HepG2 (cell line): ENCODE measurements around the gene TK1. TPM values are rescaled to one million over a fixed set of nuclear protein-coding genes. Genes with fewer than 3 reads are reported as not detected.
A peak's percentile ranks its signal among the peaks of the same experiment; 100 is the strongest.

Source experiments
- ATAC-seq: fragments of 200-7000 bp; cut with Tn5 transposase; 3 replicates; pipeline ENCODE4 v1.9.1; 2020; ENCODE audit warnings: mild to moderate bottlenecking, moderate library complexity
- BruUV-seq: library from RNA; stranded (reverse); fragments of 400-500 nt; replicated peaks from 2 replicates; lab custom pipeline; 2021; lab: Mats Ljungman, UMichigan
- CTCF ChIA-PET: fragments of 300-600 bp; formaldehyde crosslinking; extraction: SDS; loops from one replicate; lab custom pipeline; 2021; ENCODE audit warnings: low total read pairs, inconsistent platforms, low intra/inter-chr PET ratio; lab: Yijun Ruan, JAX
- POLR2A ChIA-PET: fragments of 350-600 bp; sonication (Branson Sonifier 250); formaldehyde crosslinking; loops from one replicate; lab custom pipeline; 2020; ENCODE audit warnings: antibody characterized with exemption, inconsistent platforms; lab: Yijun Ruan, JAX
- DNase-seq: peaks from one replicate; pipeline ENCODE4 v3.0.0-alpha.2; 2015; ENCODE audit warnings: low spot score
- FAIRE-seq: peaks from 3 replicates; lab custom pipeline; 2011; peaks lifted over from hg19 to GRCh38; lab: Jason Lieb, UNC
- H2AFZ ChIP-seq: one replicate; pipeline ENCODE4 v1.6.1; 2011; ENCODE audit warnings: low read length, inconsistent platforms
- H3K27ac ChIP-seq: fragments of 300-600 bp; 3 replicates; pipeline ENCODE4 v1.8.0; 2011; ENCODE audit warnings: mixed run types, mild to moderate bottlenecking, mixed read lengths, low read length, inconsistent platforms; ENCODE audit not compliant: insufficient read depth; ENCODE audit errors: extremely low read length
- H3K27me3 ChIP-seq, 2 experiments: fragments of 200-600 bp in 1 of 2; 2 replicates in 1 of 2; 3 replicates in 1 of 2; pipeline versions ENCODE4 v1.6.0 to v1.8.0; 2011; ENCODE audit warnings: low read length in 2 of 2, mild to moderate bottlenecking in 2 of 2, moderate library complexity in 2 of 2, inconsistent platforms in 1 of 2; ENCODE audit not compliant: insufficient read depth in 2 of 2, control insufficient read depth in 1 of 2
- H3K36me3 ChIP-seq, 2 experiments: fragments of 200-600 bp in 1 of 2; replicated peaks in 1 of 2; 2 replicates in 1 of 2; 3 replicates in 1 of 2; pipeline versions ENCODE4 v1.5.1 to v1.8.0; 2011; ENCODE audit warnings: low read length in 2 of 2, inconsistent platforms in 1 of 2; ENCODE audit not compliant: insufficient read depth in 2 of 2, control insufficient read depth in 1 of 2
- H3K4me1 ChIP-seq: 2 replicates; pipeline ENCODE4 v1.5.1; 2012; ENCODE audit warnings: low read length, inconsistent platforms; ENCODE audit not compliant: insufficient read depth
- H3K4me2 ChIP-seq: 2 replicates; pipeline ENCODE4 v1.6.0; 2011; ENCODE audit warnings: low read depth, low read length, inconsistent platforms
- H3K4me3 ChIP-seq, 3 experiments: fragments of 200-600 bp in 1 of 3; sonication (generic), shearing (Covaris generic) in 1 of 3; replicated peaks in 1 of 3; 2 replicates each; pipeline ENCODE4 v1.5.1; 2011 to 2016; ENCODE audit warnings: low read length in 3 of 3, inconsistent platforms in 2 of 3, low read depth in 2 of 3, mild to moderate bottlenecking in 2 of 3, control low read depth in 1 of 3, mixed read lengths in 1 of 3; ENCODE audit not compliant: insufficient read depth in 1 of 3
- H3K79me2 ChIP-seq: one replicate; pipeline ENCODE4 v1.6.1; 2011; ENCODE audit warnings: low read length, inconsistent platforms; ENCODE audit not compliant: insufficient read depth
- H3K9ac ChIP-seq: 2 replicates; pipeline ENCODE4 v1.6.0; 2011; ENCODE audit warnings: mild to moderate bottlenecking, low read depth, low read length, inconsistent platforms; ENCODE audit not compliant: insufficient read depth
- H3K9me3 ChIP-seq: 2 replicates; pipeline ENCODE4 v1.5.1; 2012; ENCODE audit warnings: mild to moderate bottlenecking, low read length
- H4K20me1 ChIP-seq: 2 replicates; pipeline ENCODE4 v1.6.0; 2011; ENCODE audit warnings: inconsistent platforms, mild to moderate bottlenecking, low read length, moderate library complexity; ENCODE audit not compliant: insufficient read depth
- CHD4 ChIP-seq: fragments of 200-600 bp; sonication (generic); IDR thresholded peaks from 2 replicates; pipeline ENCODE4 v1.7.0; 2017; ENCODE audit warnings: mild to moderate bottlenecking, low read length, borderline replicate concordance
- HIC2 ChIP-seq: sonication (generic); formaldehyde crosslinking; IDR thresholded peaks from 2 replicates; pipeline ENCODE4 v1.9.0; 2022; ENCODE audit warnings: low read depth, missing genetic modification reagents
- KAT8 ChIP-seq: IDR thresholded peaks from 2 replicates; pipeline ENCODE4 v1.6.1; 2016; ENCODE audit warnings: missing genetic modification reagents, missing compliant biosample characterization
- MAFF ChIP-seq: IDR thresholded peaks from 2 replicates; pipeline ENCODE4 v1.6.1; 2011; ENCODE audit warnings: low read depth, low read length, improper control_type of control experiment
- POLR2A ChIP-seq, 2 experiments: IDR thresholded peaks; 2 replicates each; pipeline ENCODE4 v1.6.1; 2011; ENCODE audit warnings: low read depth in 2 of 2, low read length in 2 of 2, mild to moderate bottlenecking in 1 of 2, moderate library complexity in 1 of 2; ENCODE audit not compliant: insufficient read depth in 1 of 2
- TEAD3 ChIP-seq: optimal IDR thresholded peaks from 2 replicates; pipeline ENCODE3; 2016; ENCODE audit warnings: borderline replicate concordance
- ZKSCAN1 ChIP-seq: fragments of 150-350 bp; IDR thresholded peaks from 2 replicates; pipeline ENCODE4 v1.6.1; 2014; ENCODE audit warnings: low read length
- ZNF20 ChIP-seq: sonication (generic); formaldehyde crosslinking; IDR thresholded peaks from 2 replicates; pipeline ENCODE4 v1.4.0; 2020; ENCODE audit warnings: mild to moderate bottlenecking, moderate library complexity, missing genetic modification reagents
- ZNF460 ChIP-seq: sonication (generic); formaldehyde crosslinking; IDR thresholded peaks from 2 replicates; pipeline ENCODE4 v1.5.1; 2020; ENCODE audit warnings: missing genetic modification reagents, mild to moderate bottlenecking, borderline replicate concordance
- ZNF564 ChIP-seq: sonication (generic); formaldehyde crosslinking; IDR thresholded peaks from 2 replicates; pipeline ENCODE4 v1.8.1; 2023; ENCODE audit warnings: mild to moderate bottlenecking, missing genetic modification reagents
- ZNF773 ChIP-seq: sonication (generic); formaldehyde crosslinking; IDR thresholded peaks from 2 replicates; pipeline ENCODE4 v1.4.0; 2020; ENCODE audit warnings: missing genetic modification reagents, borderline replicate concordance
- ZUFSP ChIP-seq: sonication (generic); formaldehyde crosslinking; IDR thresholded peaks from 2 replicates; pipeline ENCODE4 v1.9.0; 2021; ENCODE audit warnings: missing genetic modification reagents, mild to moderate bottlenecking, borderline replicate concordance
- WGBS: methylation state at CpG from one replicate; pipeline ENCODE4 v1.1.6; 2017; ENCODE audit warnings: low lambda C conversion rate; 5-methylcytosine and 5-hydroxymethylcytosine counted together
- in situ Hi-C: cut with HindIII; loops from 2 replicates; pipeline ENCODE4 v1.10.0; 2017; ENCODE audit warnings: low pct_unique_long_range_greater_than_20kb; ENCODE audit not compliant: extremely low pct_ligation_motif_present
- intact Hi-C: fragments of 100-400 bp; cut with micrococcal nuclease; formaldehyde crosslinking; loops from one replicate; pipeline ENCODE4 v1.10.0; 2022; ENCODE audit not compliant: unreplicated experiment
- polyA plus RNA-seq, 8 experiments: library from polyadenylated mRNA; depleted of rRNA in 3 of 8; stranded (reverse) in 7 of 8; unstranded in 1 of 8; fragments of >200 nt; fragmentation: Illumina TruSeq in 4 of 8; extraction: Trizol in 4 of 8; gene quantifications; 2 replicates each; pipeline versions ENCODE4 v1.2.1 to v1.2.3, GENCODE V29; 2011 to 2016; ENCODE audit warnings: low read depth in 4 of 8, missing spikeins in 1 of 8, mixed read lengths in 1 of 8; ENCODE audit not compliant: insufficient read depth in 1 of 8
- total RNA-seq, 5 experiments: library from RNA; depleted of rRNA; stranded (reverse); fragments of >200 nt; fragmentation: Illumina TruSeq; extraction: Trizol; gene quantifications; 2 replicates each; pipeline ENCODE4 v1.2.3, GENCODE V29; 2016; ENCODE audit warnings: low read depth in 1 of 5
- TF ChIP-seq, protein P1 (sequence below): sonication (generic); formaldehyde crosslinking; IDR thresholded peaks from 2 replicates; pipeline ENCODE4 v1.8.1; 2023; ENCODE audit warnings: mild to moderate bottlenecking, missing genetic modification reagents

TK1 gene
- total and polyA plus RNA-seq, 2 of the 13 experiments (the other 11 are each of a cell fraction or from before 2014, with no cell fraction given): 45.0 to 96.0 TPM

DNA sequence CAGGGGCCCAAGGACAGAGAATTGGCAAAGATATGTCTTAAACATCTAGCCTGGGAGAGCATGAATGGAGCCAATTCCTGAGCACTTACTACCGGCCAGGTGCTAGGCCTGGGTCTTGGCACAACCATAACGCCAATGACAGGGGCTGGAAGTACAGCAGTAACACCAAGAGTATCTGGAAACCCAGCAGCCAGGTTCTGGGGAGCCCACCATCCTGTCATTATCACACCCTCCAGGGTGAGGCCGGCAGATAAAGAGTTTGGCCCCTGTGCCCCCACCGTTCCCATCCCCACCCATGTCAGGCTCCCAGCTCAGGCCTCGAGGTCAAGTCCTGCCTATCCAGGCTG is 56.8 kb downstream of the TK1 start (continued):
- TF ChIP-seq, protein P1, sequence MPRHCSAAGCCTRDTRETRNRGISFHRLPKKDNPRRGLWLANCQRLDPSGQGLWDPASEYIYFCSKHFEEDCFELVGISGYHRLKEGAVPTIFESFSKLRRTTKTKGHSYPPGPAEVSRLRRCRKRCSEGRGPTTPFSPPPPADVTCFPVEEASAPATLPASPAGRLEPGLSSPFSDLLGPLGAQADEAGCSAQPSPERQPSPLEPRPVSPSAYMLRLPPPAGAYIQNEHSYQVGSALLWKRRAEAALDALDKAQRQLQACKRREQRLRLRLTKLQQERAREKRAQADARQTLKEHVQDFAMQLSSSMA: 0 out of 2 replicates have a peak, but pooled peaks have one; percentile 55
- no peak for TF ChIP-seq ZNF773 (CRISPR knock-in tag)

DNA sequence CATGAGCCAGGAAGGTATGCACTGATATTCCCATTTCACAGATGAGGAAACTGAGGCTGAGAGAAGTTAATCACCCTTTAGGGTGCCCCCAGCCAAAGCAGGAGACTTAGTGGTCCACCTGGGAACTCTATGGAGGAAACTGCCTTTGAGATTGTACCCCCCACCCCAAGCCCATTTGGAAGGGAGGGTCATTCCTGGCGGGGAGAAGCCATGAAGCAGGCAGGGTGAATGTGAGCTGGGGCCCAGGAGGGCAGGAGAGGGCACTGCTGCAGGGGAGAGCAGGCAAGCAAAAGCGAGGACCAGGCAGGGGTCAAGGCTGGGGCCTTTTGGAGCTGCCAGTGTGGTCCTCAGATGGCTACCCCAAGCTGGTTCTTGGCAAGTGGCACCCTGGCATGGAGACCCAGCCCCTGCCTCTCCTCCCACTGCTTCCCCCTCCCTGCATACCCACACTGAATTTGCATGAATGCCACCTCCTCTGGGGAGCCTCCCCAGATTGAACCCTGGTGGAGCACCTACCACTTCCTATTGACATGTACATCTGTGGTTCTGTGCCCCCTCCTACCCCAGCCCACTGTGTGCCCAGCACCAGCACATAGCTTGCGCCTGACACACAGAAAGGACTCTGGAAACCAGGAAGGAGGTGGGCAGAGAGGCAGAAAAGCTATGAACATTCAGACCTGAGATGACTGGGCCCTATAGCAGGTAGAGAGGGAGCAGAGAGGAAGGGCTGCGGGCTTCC is 57.3 kb downstream of the TK1 start:
- Histone ChIP-seq H3K9me3 (no peaks in the 10 kb centered on the region), H3K4me3 (peak overlapping the region; percentile 2 to 95 (median 67); a peak in 3 of 6 replicates), H4K20me1 (peaks cover 3% of the 10 kb centered on the region; the same call in 1 of the 2 replicates), H3K4me1 (peaks cover 63% of the 10 kb centered on the region), H3K9ac (0 out of 2 replicates have a peak overlapping the region, but pooled peaks have one; percentile 4), H3K79me2 (peaks cover 17% of the 10 kb centered on the region), H3K27ac (peak overlapping the region; percentile 51), H3K36me3 (peaks cover 13 to 18% of the 10 kb centered on the region in 2 experiments; a peak in 4 of 5 replicates), H3K27me3 (no peaks in the 10 kb centered on the region), H3K4me2 (peak overlapping the region; percentile 90), H2AFZ (no peak overlapping the region)
- in situ Hi-C loops (no loop called here), intact Hi-C loops (loop anchor here (5.0 kb wide), 1 partner anchor 38 kb away; the partner anchor contains the start of gene SYNGR2)
- ChIA-PET POLR2A (interaction anchor here (0.8 to 4.4 kb wide), 6 partner anchors 9 to 58 kb away, joined by 3 to 57 read pairs (median 10); partner anchors contain the start of genes AFMID and TK1), CTCF (no interaction called here)
- FAIRE-seq (peak; percentile 23), DNase-seq (no peak), ATAC-seq (no peak)
- 39% methylated on average over 4 of the region's 4 CpGs for WGBS
- no TSS peak for BruUV-seq
- TF ChIP-seq ZKSCAN1 (no peak), ZUFSP (CRISPR knock-in tag) (no peak), POLR2A (IDR thresholded peaks at IDR 0.05; ENCODE audit: insufficient read depth in 1 of 2, low read depth in 2 of 2, low read length in 2 of 2) (no peak), ZNF20 (peak; percentile 60; the same call in 1 of the 2 replicates), KAT8 (no peak), MAFF (no peak), ZNF564 (CRISPR knock-in tag) (no peak), ZNF460 (CRISPR knock-in tag) (no peak), HIC2 (CRISPR knock-in tag) (peak; percentile 41; the same call in 1 of the 2 replicates), TEAD3 (CRISPR knock-in tag) (peak; percentile 26), CHD4 (peak; percentile 98)
